ENCODE data around the gene HOMER2. TPM values are rescaled to one million over a fixed set of nuclear protein-coding genes. Genes with fewer than 3 reads are reported as not detected.

Gene HOMER2
- total RNA-seq, 1 donor from 2014 or later, result 48.5 TPM

- H3K4me3 ChIP-seq, result no peak overlapping the region
- no peaks in the 10 kb centered on the region for H3K27me3 ChIP-seq (ENCODE audit: low read depth)
- H3K9me3 ChIP-seq (replicated peaks), result no peaks in the 10 kb centered on the region
- no peak for DNase-seq
- TF ChIP-seq CTCF (IDR thresholded peaks at IDR 0.05; ENCODE audit: borderline replicate concordance), result no peak
- intact Hi-C loops (cut with micrococcal nuclease), result no loop called here
- H3K27ac ChIP-seq (replicated peaks), result no peak overlapping the region
- H3K4me1 ChIP-seq, result peaks cover 10% of the 10 kb centered on the region
- H3K36me3 ChIP-seq, result no peaks in the 10 kb centered on the region
Observed at GRCh38 chr15:82980981-82981380, 28.5 kb upstream of the HOMER2 start.

DNA sequence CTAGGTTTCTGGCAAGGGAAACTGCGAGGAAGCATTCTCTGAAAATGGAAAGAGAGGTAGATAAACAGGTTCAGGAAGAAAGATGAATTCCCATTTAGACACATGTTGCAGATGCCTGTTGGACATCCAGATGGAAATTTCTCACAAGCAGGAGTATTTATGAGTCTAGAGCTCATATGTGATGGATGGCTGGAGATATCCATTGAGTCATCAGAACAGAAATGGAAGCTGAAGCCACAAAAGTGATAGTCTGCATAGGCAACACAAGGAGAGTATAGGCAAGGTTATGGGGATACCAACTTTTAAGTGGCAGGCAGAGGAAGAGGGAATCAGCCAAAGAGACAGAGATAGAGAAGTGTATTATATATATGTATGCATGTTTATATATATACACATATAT, 27.2 kb upstream of the HOMER2 start:
- intact Hi-C loops (cut with micrococcal nuclease), result no loop called here
- no peaks in the 10 kb centered on the region for H3K4me1 ChIP-seq
- H3K27ac ChIP-seq (replicated peaks), result no peak overlapping the region
- no peak for TF ChIP-seq CTCF (IDR thresholded peaks at IDR 0.05; ENCODE audit: borderline replicate concordance)
- no peak overlapping the region for H3K4me3 ChIP-seq
- no peaks in the 10 kb centered on the region for H3K27me3 ChIP-seq (ENCODE audit: low read depth)
- DNase-seq, result no peak
- H3K9me3 ChIP-seq (replicated peaks), result no peaks in the 10 kb centered on the region
- H3K36me3 ChIP-seq, result no peaks in the 10 kb centered on the region

GRCh38 chr15:82978438-82978837, 25.9 kb upstream of the HOMER2 start:
- no peak overlapping the region for H3K27ac ChIP-seq (replicated peaks)
- no peak overlapping the region for H3K4me3 ChIP-seq
- H3K36me3 ChIP-seq, result no peaks in the 10 kb centered on the region
- H3K27me3 ChIP-seq (ENCODE audit: low read depth), result no peaks in the 10 kb centered on the region
- H3K4me1 ChIP-seq, result no peaks in the 10 kb centered on the region
- DNase-seq, result no peak
- intact Hi-C loops (cut with micrococcal nuclease), result no loop called here
- no peak for TF ChIP-seq CTCF (IDR thresholded peaks at IDR 0.05; ENCODE audit: borderline replicate concordance)
- H3K9me3 ChIP-seq (replicated peaks), result no peaks in the 10 kb centered on the region

GRCh38 chr15:82977076-82977475, 24.6 kb upstream of the HOMER2 start:
- intact Hi-C loops (cut with micrococcal nuclease), result no loop called here
- H3K4me1 ChIP-seq, result peaks cover 3% of the 10 kb centered on the region
- H3K9me3 ChIP-seq (replicated peaks), result no peaks in the 10 kb centered on the region
- H3K27me3 ChIP-seq (ENCODE audit: low read depth), result no peaks in the 10 kb centered on the region
- H3K27ac ChIP-seq (replicated peaks), result no peak overlapping the region
- DNase-seq, result no peak
- TF ChIP-seq CTCF (IDR thresholded peaks at IDR 0.05; ENCODE audit: borderline replicate concordance), result no peak
- no peak overlapping the region for H3K4me3 ChIP-seq
- H3K36me3 ChIP-seq, result no peaks in the 10 kb centered on the region

DNA sequence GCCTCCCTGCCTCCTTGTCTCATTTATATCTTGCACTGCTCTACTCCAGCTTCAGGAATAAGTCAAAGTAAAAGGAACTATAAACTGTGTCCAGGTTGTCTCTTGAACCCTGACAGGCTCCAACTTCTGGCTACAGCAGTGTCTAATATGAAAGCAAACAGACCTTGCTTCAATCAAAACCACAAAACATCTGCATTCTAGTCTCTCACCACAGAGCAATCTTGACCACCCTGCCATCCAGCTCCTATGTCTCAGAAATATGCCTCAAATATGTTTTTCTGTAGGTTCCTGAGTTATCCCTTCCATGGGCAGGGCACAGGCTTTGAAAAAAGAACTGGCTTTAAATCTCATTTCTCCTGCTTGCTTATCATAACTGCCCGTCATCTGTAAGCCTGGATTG, 20.5 kb upstream of the HOMER2 start:
- TF ChIP-seq CTCF (IDR thresholded peaks at IDR 0.05; ENCODE audit: borderline replicate concordance), result no peak
- no peaks in the 10 kb centered on the region for H3K27me3 ChIP-seq (ENCODE audit: low read depth)
- no peak overlapping the region for H3K27ac ChIP-seq (replicated peaks)
- no peaks in the 10 kb centered on the region for H3K36me3 ChIP-seq
- peaks cover 22% of the 10 kb centered on the region for H3K4me1 ChIP-seq
- intact Hi-C loops (cut with micrococcal nuclease), result no loop called here
- H3K4me3 ChIP-seq, result no peak overlapping the region
- no peaks in the 10 kb centered on the region for H3K9me3 ChIP-seq (replicated peaks)
- no peak for DNase-seq
